OCI-LY1 (cell line): ENCODE results near the gene RBP5.

ENCODE experiments used
- H2AFZ ChIP-seq: fragments of 200-600 bp; sonication (generic), shearing (Covaris generic); 2 replicates; pipeline ENCODE4 v1.6.0; 2014; ENCODE audit warnings: antibody characterized with exemption, mild to moderate bottlenecking, low read length
- H3F3A ChIP-seq: fragments of 200-600 bp; sonication (generic), shearing (Covaris generic); 2 replicates; pipeline ENCODE4 v1.6.0; 2014; ENCODE audit warnings: mild to moderate bottlenecking, antibody characterized with exemption, low read length, moderate library complexity; ENCODE audit not compliant: insufficient read depth
- H3K27ac ChIP-seq: fragments of 200-600 bp; sonication (generic); 2 replicates; pipeline ENCODE4 v1.5.1; 2014; ENCODE audit warnings: low read length, mixed run types, mild to moderate bottlenecking, low read depth; ENCODE audit not compliant: poor library complexity, severe bottlenecking
- H3K27me3 ChIP-seq: fragments of 200-600 bp; sonication (generic); 2 replicates; pipeline ENCODE4 v1.6.0; 2014; ENCODE audit warnings: antibody characterized with exemption, mild to moderate bottlenecking, low read length, moderate library complexity; ENCODE audit not compliant: insufficient read depth
- H3K36me3 ChIP-seq: fragments of 200-600 bp; sonication (generic); 2 replicates; pipeline ENCODE4 v1.6.1; 2014; ENCODE audit warnings: mild to moderate bottlenecking, antibody characterized with exemption, low read length, moderate library complexity, mixed read lengths; ENCODE audit not compliant: insufficient read depth
- H3K4me1 ChIP-seq: fragments of 200-600 bp; sonication (generic); 2 replicates; pipeline ENCODE4 v1.5.1; 2014; ENCODE audit warnings: mild to moderate bottlenecking, low read length, moderate library complexity; ENCODE audit not compliant: insufficient read depth, severe bottlenecking
- H3K4me2 ChIP-seq: fragments of 200-600 bp; sonication (generic), shearing (Covaris generic); 2 replicates; pipeline ENCODE4 v1.6.1; 2014; ENCODE audit warnings: low read length
- H3K4me3 ChIP-seq: fragments of 200-600 bp; sonication (generic); 2 replicates; pipeline ENCODE4 v1.5.1; 2014; ENCODE audit warnings: low read length, low read depth, mild to moderate bottlenecking, mixed read lengths; ENCODE audit not compliant: poor library complexity, severe bottlenecking
- H3K79me2 ChIP-seq: fragments of 200-600 bp; shearing (Covaris generic); 2 replicates; pipeline ENCODE4 v1.6.1; 2016; ENCODE audit warnings: mixed run types, low read length, mixed read lengths; ENCODE audit not compliant: insufficient read depth
- H3K9ac ChIP-seq: fragments of 200-600 bp; sonication (generic), shearing (Covaris generic); 2 replicates; pipeline ENCODE4 v1.6.1; 2014; ENCODE audit warnings: mild to moderate bottlenecking, low read length, mixed read lengths
- H3K9me2 ChIP-seq: fragments of 200-600 bp; sonication (generic), shearing (Covaris generic); 2 replicates; pipeline ENCODE4 v1.6.1; 2014; ENCODE audit warnings: low read depth, mild to moderate bottlenecking, low read length, mixed read lengths
- H3K9me3 ChIP-seq: fragments of 200-600 bp; shearing (Covaris generic); 2 replicates; pipeline ENCODE4 v1.6.1; 2014; ENCODE audit warnings: low read length, mixed read lengths
- H4K20me1 ChIP-seq: fragments of 200-600 bp; sonication (generic), shearing (Covaris generic); 2 replicates; pipeline ENCODE4 v1.6.0; 2016; ENCODE audit warnings: mild to moderate bottlenecking, low read length; ENCODE audit not compliant: insufficient read depth
- CTCF ChIP-seq: fragments of 200-600 bp; sonication (generic), shearing (Covaris generic); IDR thresholded peaks from 2 replicates; pipeline ENCODE4 v1.5.1; 2017; ENCODE audit warnings: mild to moderate bottlenecking, antibody characterized with exemption, low read length, moderate library complexity, mixed read lengths
- EZH2 ChIP-seq: fragments of 200-600 bp; sonication (generic), shearing (Covaris generic); IDR thresholded peaks from 2 replicates; pipeline ENCODE4 v1.8.0; 2017; ENCODE audit warnings: borderline replicate concordance, mixed run types, mild to moderate bottlenecking, antibody characterized with exemption, low read length, moderate library complexity, mixed read lengths

The RBP5 gene

GRCh38 chr12:7093486-7093885, 35.2 kb downstream of the RBP5 start:
- no peak overlapping the region for H2AFZ ChIP-seq
- no peaks in the 10 kb centered on the region for H3K9me3 ChIP-seq
- no peak overlapping the region for H3K27ac ChIP-seq
- no peaks in the 10 kb centered on the region for H3K36me3 ChIP-seq
- no peaks in the 10 kb centered on the region for H4K20me1 ChIP-seq
- peaks cover 5% of the 10 kb centered on the region; the same call in 1 of the 2 replicates for H3K27me3 ChIP-seq
- H3K79me2 ChIP-seq, result no peaks in the 10 kb centered on the region
- H3K9ac ChIP-seq, result no peak overlapping the region
- H3K4me3 ChIP-seq, result no peak overlapping the region
- H3F3A ChIP-seq, result no peaks in the 10 kb centered on the region
- TF ChIP-seq EZH2 (no peak), CTCF (no peak)
- no peaks in the 10 kb centered on the region for H3K4me1 ChIP-seq
- H3K4me2 ChIP-seq, result no peak overlapping the region
- no peaks in the 10 kb centered on the region for H3K9me2 ChIP-seq

DNA sequence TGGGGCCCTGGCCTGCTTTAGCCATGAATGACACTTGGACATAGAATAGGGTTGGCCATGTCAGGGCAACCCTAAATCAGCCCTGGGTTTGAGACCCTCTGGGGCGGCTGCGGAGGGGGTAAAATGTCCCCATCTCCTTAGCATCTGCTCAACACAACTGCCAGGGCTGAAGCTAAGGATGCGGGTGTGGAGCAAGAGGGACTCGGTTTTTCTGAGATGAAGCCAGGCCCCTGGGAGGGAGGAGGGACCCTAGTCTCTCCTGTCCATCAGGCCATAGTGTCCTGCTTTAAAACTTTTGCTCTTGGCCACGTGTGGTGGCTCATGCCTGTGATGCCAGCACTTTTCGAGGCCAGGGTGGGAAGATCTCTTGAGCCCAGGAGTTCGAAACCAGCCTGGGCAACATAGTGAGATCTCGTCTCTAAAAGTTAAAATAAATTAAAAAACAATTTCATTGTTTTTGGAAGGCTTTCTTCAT, 35.7 kb downstream of the RBP5 start:
- H3K79me2 ChIP-seq, result no peaks in the 10 kb centered on the region
- H3K27ac ChIP-seq, result no peak overlapping the region
- H3K9me2 ChIP-seq, result no peaks in the 10 kb centered on the region
- H3K4me3 ChIP-seq, result no peak overlapping the region
- no peak overlapping the region for H2AFZ ChIP-seq
- no peak overlapping the region for H3K4me2 ChIP-seq
- H3K4me1 ChIP-seq, result no peaks in the 10 kb centered on the region
- no peaks in the 10 kb centered on the region for H4K20me1 ChIP-seq
- H3K27me3 ChIP-seq, result peaks cover 5% of the 10 kb centered on the region; the same call in 1 of the 2 replicates
- no peak for TF ChIP-seq EZH2
- TF ChIP-seq CTCF, result no peak
- no peaks in the 10 kb centered on the region for H3K36me3 ChIP-seq
- H3K9me3 ChIP-seq, result no peaks in the 10 kb centered on the region
- H3K9ac ChIP-seq, result no peak overlapping the region
- no peaks in the 10 kb centered on the region for H3F3A ChIP-seq

- Histone ChIP-seq H3K9ac (no peak within 1 kb of the TSS), H3K4me1 (no peaks in the 10 kb centered on the region), H3K27me3 (peaks cover 5% of the 10 kb centered on the region; the same call in 1 of the 2 replicates), H4K20me1 (no peaks in the 10 kb centered on the region), H3K36me3 (no peaks in the 10 kb centered on the region), H3K9me3 (no peaks in the 10 kb centered on the region), H3F3A (no peaks in the 10 kb centered on the region), H3K4me3 (peak within 1 kb of the TSS; percentile 46), H2AFZ (no peak within 1 kb of the TSS), H3K9me2 (no peaks in the 10 kb centered on the region), H3K79me2 (no peaks in the 10 kb centered on the region), H3K27ac (no peak within 1 kb of the TSS), H3K4me2 (peak within 1 kb of the TSS; percentile 69)
- TF ChIP-seq EZH2 (no peak), CTCF (peak; percentile 87)
These were observed 36.3 kb downstream of the RBP5 start, which contains the start of gene C1R for GRCh38 chr12:7092229-7092985. Gene C1R (minus strand): TSS chr12:7092445. CDS start chr12:7092388, 57 bp downstream.
